ENCODE results near the gene CDC6.

Gene CDC6

DNA sequence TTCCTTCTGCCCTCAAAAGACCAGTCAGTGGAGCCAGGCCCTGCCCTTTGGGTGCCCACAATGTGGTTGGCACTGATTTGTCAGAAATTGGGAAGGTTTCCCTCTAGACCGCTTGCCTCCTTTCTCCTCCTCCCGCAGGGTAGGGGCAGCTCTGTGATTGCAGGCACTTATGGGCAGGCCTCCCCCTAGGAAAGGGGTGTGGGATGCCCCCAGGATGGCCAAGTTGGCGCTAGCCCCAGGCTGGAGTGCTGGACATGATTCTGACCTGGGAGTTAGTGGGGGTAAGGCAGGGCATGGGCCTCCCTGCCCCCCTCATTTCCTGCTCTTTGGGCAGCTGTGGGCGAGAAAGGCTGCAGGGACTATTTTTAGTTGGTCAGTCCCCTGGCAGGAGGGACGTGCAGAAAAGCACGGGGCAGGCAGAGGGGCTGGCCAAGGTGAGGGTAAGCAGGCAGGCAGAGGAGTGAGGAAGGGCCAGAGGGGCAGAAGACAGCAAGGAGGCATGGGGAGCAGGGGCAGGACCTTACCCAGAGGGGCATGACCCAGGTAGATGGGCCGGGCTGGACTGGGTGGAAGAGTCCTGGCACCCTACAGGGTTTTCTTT, 24.6 kb downstream of the CDC6 start:
- no peak for DNase-seq

DNA sequence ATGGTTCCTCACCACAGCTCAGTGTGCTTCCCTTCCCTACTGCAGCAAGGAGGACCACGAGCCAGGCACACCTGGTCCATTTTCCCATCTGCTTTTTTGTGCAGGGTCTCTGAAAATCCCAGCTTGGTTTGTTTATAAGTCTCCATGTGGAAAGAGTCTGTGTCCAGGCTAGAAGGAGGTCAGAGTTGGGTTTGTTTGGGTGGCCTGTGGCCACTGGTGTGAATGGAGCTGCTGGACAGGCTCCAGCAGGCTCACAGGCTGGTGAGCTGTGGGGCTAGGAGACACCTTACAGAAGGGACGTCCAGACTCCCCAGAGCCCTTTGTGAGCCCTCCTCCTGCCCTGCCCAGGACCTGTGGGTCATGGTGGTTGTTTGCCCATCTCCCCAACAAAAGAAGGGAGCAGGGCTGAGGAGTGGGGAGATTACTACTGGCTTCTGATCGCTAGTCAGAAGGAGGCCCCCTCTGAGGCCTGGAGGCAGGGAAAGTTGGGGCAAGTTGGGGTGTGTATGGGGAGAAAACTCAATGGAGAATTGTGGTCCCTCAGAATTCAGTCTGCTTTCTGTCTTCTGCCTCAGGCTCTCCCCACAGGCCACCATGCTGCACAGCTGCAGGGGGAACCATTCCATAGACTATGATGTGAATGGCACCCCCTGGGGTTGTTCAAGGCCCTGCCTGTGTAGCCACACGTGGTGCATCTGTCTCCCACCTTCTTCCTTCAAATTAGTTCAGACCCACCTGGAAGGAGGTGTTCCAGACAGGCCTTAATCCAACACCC, 25.4 kb downstream of the CDC6 start:
- DNase-seq: no peak

DNA sequence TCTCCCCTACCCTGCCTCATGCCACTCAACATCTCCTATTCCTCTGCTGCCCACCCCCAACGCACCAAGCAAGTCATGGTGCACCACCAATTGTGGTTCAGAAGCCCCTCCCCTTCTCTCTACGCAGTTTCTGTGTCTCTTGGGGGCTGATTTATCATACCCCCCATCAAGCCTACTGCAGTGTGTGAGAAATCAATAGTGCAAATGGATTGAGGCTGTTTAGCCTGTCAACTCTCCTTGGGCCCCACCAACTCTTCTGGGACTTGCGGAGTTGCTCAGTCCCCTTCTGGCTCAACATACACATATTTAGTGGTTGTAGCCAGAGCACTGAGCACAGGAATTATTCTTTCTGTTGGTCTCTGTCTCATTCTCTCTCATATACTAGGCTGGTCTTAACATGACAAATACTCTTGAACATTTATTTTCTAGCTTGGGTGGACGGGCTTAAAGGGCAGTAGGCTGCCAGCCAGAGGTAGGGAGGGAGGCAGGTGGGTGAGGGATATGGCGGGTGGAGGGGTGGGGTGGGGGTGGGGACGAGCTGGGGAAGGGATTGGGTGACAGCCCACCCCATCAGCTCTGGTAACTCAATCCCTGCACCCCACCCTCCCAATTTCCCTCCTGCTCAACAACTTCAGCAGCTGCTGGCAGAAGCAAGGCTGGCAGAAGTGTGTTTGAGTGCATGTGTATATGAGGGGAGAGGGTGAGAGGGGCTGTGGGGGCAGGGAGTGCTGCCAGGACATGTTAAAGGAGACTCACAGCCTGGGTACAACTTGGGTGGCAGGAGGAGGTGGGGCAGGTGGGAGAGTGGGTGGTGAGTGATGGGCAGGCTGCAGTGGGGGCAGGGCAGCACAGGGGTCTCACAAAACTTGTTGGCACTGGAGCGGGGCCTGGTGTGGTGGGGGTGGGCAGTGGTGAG, 26.2 kb downstream of the CDC6 start:
- no peak for DNase-seq

DNA sequence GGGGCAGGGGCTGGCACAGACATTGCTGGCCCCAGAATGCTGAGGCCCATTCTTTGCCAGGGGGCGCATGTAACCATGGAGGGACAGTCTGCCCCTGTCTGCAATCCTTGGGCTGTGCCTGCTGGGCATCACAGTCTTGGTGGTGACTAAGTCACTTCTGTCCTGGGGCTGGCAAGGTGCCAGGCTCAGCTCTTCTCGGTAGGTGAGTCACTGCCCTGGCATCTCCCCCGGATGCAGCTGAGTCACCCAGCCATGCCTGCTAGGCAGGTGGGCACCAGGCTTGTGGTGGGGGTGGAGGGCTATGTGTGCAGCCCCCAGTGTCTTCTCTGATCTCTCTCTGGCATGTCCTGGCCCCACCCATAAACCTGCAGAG, 26.9 kb downstream of the CDC6 start:
- no peak for DNase-seq

DNA sequence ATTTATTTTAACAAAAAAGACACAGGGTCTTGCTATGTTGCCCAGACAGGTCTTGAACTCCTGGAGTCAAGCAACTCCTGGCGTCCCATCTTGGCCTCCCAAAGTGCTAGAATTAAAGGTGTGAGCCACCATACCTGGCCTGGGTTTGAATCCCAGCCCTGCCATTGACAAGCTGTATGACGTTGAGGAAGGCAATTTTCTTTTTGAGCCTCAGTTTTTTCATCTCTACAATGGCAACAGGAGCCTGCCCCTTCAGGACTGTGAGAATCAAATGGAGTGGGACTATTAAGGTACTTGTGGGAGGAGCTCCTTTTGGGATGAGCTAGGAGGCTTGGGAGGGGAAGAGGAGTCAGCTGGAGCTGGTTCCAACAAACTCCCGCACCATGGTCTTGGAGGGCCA, 27.5 kb downstream of the CDC6 start:
- DNase-seq: no peak

DNA sequence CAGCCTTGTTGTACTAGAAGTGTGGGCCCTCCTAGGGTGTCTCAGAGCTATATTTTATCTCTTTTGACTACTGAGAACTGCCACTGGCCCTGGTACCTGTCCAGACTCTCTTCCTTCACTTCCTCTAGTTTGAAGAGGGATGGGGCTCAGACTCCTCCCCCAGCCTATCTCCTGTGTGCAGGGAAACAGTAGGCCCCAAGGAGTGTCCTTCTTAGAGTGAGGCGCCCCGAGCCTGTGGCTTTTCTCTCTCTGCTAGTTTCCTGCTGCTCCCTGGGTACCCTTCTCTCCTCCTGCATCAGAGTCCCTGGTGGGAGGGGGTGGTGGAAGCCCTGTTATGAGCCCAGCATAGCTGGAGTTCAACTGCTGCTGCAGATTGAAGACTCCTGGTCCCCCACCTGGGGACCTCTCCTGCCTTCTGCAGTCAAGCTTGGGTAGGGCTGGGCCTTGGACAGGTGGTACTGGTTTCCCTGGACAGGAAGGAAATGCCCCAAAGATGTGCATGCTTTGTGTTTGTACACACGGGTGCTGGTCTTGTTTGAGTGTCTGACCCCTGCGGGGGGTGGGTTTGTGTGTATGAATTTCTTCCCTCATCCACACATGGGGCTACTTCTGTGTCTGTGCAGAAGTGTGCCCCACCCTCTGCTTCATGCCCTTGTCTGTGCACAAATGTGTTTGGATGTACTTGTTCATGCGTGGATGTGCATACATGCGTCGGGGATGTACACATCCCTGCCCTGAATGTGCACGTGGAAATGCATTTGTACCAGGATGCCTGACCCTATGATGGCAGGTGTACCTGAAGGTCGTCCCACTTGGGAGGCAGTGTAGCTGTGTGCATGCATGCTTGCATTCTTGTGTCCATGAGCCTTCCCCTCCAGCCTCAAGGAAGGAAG, 28.2 kb downstream of the CDC6 start:
- no peak for DNase-seq

DNA sequence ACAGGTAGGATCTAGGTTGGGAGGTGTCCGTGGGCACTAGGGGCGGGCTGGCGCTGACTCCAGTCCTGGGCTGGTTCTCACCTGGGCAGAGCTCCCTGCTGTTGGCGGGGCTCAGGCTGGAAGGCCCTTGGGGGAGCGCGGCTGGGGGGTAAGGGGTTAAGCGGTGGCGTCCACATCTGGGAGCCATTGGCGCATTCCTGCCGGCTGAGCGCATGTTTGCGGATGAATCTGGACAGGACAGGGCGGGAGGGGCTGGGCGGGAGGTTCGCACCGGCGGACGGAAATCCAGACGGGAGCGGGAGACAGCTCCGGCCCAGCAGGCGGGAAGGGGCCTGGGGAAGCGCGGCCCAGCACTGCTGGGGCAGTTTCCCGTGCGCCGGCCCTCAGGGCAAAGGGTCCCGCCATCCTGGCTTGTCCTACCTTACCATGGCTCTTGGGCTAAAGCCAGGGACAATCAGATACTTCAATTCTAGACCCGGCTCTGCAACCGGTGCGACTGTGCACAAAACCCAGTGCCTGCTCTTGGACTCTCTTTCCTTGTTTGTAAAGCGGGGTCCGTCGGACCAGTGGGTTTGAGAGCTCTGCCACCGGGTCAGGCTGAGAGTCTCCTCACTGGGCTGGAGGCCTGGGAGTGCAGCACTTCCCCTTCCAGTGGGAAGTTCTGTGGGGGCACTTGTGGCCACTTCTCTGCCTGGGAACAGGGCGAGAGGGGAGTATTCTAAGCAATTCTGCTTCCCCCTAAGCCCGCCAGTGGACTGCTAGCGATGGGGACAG, 29.1 kb downstream of the CDC6 start:
- DNase-seq: no peak

DNA sequence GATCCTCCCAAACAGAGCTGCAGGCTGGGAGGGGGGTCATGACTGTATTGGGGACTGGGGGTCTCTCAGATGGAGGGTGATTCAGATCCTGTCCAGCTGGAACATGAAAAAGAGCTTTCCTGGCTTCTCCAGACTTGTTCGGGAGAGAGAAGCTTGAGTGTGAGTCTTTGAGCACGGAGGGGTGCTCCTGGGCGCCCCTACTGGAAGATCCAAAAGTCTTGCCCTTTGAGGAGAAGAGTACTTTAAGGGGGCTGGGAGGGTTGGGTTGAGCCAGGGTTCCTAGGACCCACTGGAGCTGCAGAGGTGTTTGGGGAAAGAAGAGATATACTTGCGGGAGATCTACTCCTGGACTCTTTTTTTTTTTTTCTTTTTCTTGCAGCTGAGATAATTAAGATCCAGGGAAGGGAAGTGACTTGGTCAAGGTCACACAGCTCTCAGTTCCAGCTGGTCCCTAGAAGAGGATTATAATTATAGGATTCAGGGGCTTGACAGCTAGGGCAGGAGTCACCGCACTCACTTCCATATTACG, 29.7 kb downstream of the CDC6 start:
- DNase-seq: no peak

DNA sequence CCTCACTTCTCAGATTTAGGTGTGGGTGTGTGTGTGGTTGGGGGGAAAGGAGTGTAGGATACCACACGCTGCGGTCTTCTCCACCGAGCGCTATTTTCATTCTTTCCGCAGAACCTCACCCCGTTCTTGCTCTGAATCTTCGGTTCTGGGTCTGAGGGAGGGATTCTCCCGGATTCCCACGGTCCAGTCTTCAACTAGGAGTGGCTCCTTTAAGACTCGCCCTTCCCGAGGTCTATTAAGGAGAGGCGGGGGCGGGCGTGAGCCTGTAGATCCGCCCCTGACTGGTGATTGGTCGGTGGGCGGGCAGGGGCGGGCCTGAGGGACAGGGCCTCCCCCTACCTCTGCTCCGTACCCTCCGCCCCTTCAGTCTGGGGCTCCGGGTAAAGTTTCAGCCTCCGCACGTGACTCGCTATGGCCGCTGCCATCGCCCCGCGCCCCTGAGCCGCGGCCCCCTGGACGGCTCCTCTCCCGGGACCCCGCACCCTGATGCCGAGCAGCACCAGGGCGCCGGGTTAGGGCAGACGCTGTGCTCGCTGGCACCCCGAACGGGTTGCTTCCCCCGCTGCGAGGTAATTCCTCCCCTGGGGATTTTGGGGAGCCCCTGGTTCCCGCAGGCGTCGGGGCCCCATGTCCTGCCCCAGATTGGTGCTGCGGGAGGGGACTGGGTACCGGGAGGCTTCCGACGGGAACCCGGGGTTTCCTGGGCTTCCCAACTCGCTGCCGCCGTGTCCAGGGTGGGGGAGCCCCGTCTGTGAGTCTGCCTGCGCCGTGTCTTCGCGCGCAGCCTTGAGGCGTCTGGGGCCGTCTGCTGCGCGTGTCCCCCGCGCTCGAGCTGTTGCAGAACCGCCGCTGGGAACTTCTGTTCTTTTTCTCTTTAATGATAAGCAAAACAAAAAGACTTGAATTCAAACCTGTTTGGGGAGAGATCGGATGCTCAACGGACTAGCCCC, 30.5 kb downstream of the CDC6 start:
- peak; percentile 68 for DNase-seq

DNA sequence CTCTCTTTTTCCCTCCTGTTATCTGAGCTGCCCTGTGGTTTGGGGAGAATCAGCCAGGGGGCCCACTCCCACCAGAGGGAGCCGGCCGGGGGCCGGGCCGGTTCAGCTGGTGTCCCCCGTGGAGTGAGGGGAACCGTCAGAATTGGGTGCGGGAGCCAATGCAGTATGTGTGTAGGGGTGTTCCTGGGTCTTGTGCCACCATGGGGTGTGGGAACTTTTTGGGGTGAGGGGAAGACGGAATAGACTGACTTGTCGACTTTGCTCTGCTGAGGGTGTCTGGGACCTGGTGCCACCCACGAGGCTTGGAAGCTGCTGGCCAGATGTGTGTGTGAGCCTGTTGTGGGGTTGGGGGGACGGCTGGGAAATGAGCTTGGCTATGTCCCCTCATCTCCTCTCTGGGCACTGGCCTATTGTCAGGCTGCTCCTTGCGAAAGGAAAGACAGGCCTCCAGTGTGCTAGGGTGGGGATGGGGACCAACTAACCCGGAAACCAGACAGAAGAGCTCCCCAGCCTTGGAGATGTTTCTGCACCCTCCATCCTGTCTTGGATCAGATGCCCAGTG, 31.2 kb downstream of the CDC6 start:
- no peak for DNase-seq

DNA sequence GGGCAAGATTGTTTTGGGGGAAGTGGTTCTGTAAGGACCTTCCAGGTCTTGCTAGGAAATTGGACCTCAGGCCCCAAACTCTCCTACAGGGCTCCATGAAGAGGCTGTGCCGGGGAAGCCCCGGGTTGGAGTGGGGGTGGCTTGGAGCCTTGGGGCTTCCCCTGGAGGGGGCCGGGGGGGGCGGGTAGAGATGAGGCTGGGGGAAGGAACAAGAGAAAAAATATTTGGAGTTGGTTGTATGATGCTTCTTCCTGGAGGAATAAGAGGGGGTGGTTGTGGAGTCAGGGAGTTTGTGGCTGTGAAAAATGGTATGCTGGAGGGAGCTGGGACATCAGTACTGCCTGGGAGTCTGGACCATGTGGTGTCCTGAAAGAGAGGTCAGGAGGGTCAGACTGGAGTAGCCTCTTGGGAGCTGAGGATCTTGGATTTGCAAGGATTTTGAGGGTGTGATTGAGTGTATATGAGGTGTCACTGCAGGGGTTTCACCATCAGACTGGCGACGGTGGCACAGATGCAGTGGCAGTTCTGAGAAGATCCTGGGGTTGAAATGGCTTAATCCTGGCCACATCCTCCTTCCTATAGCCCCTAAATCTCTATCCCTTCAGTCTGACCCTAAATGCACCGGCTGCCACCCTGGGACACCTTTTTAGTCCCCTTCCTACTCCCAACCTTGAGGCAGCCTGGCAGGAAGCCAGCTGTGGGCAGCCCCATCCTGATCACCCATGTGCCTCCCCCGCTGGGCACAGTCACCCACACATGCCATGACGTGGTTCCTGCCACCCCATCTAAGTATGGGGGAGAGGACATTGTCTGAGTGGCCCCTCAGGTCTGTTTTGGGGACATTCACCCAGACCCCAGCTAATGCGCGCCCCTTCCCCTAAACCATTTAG, 32.2 kb downstream of the CDC6 start:
- DNase-seq: no peak

DNA sequence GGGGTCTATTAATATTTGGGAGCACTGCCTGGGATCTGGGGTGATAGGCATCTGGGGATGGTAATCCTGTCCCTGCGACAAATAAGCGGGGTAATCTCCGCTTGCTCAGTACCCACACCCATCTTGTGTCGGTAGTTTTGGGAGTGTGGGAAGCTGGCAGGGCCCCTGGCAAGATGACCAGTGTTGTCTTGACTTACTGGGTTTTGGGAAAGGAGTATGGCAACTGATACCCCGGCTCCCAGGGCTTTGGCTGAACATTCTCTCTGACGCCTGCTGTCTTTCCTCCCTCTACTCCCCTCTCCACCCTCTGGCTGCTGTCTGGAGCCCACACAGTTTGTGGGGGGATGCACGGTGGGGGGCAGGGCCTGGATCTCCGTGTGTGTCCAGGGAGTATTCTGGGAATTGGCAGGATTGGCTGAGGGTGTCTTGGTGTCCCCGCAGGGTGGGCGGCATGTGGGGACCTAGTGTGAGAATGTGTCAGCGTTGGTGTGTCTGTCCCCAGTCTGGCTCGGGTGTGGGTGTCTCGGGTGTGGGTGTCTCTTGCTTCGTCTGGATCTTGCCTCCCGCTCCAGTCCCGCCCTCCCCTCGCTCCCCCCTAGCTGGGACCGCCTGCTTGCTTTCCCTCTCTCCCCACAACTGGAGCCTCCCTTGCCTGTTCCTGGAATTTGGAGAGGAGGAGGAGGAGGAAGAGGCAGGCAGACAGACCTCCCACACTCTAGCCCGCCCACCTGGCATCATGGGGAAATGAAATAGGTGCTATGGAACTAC, 33.3 kb downstream of the CDC6 start:
- DNase-seq: no peak

DNA sequence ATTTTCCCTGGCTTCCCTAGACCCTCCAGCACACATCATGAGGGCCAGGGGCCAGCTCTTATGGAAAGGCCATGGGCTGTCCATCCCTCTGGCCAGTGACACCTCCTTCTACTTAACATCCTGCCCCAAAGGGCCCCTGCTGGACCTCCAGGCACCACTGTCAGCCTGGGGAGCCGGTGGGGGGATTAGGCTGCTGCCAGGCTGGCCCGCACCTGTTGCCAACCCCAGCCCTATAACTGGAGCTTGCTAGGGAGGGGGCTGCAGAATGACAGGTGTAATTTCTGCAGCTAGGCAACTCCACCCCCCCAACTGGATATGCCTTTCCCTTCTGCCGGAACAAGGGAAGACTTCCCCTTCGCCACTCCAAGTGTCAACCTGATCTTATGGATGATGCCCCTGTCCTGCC, 33.8 kb downstream of the CDC6 start:
- no peak for DNase-seq

DNA sequence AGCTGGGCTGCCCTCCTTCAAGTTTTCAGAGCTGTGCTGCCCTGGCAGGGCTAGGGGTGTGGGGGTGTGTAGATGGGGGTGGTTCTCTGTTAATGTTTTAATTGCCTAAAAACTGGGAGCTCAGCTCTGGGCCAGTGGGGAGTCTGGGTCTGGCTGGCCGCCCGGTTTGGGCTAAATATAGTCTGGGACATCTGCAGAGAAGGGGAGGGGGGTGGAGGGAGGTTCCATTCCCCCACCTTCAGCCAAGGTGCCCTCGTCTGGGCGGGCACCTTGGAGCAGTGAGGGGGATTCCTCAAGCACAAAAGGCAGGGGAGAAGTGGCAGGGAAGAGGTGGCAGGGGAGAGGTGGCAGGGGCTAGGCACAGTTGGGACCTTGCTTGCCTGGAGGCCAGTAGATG, 34.3 kb downstream of the CDC6 start:
- no peak for DNase-seq

DNA sequence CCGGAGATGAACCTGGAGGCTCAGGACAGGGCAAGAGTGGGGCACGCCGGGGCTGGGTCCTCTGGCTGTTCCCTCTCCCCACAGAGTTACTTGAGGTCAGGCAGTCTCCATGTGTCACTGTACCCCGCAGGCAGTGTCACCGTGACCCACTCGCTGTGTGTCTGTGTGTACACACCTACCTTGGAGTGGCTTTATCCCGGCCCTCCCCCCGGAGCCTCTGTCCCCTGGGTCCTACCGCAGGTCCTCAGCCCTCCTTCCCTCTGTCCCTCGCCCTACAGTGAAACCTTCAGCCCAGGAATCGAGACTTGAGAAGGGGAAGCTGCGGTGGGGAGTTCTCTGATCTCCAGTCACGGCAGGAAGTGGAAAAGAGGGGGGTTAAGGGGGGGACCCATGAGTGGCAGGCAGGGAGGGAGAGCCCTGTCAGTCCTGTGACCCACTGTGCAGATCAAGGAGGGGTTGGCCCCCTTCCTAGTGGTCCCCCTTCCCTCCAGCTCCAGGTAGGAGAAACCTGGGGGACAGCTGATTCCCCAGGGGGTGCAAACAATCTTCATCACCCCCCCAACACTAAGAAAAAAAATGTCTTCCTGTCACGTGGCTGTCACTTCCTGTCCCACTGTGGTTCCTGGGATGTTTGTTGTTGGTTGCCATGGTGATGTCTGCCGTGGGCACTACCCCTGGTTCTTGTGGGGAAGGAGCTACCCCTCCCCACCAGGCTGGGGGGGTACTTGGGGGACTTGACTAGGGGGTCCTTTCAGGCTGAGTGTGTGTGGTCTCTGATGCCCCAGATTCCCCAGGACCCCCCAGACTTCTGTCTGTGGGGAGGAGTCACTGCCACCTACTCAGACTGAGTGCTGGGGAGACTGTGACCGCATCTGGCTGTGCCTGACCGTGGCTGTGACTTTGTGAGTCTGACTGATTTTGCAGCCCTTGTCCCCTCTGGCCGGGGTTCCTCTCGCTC, 35.0 kb downstream of the CDC6 start:
- DNase-seq: peak; percentile 94

DNA sequence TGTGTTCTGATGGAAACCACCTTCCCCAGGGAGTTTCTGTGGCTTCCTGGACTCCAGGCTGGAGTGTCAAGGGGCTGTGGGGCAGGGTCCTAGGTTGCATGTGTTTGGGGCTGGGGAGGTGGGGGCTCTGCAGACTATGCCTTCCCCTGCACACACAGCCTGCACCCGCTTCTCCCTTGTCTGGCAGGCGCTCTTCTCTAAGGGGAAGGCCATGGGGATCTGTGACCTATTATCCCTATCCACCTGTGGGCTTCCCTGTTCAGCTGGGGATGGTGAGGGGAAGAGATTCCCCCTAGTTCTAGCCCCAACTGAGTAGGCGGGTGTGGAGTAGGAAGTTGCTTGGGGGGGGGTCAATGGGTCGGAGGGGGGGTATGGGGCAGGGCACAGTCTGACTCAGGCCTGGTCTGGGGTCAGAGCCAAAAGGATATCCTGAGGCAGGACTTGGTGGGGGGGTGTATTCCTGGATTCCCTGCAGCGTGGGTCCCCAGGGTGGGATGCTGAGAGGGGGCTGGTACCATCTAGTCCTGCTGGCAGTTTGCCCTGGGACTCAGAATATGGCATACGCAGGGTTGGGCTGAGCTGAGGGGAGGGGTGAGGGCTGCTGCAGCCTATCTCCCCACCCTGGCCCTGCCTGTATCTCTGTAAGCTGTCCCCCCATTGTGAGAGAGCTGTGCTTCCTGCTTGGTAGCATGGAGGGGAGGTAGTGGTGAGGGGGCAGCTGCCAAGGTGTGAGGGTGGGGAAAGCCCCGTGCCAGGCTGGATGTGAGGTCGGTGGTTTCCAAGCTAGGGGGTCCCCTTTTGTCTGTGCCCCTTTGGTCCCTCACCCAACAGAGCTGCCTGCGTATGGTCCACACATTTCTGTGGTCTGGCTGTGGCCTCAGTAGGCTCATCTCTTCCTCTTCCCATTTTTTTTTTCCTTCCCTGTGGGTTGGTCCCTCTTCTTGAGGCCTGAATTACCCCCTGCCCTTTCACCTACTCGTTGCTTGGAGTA, 36.0 kb downstream of the CDC6 start:
- DNase-seq: no peak

All from SIG-M5 (cell line).